ENCODE results near the gene ZNF764. TPM values are rescaled to one million over a fixed set of nuclear protein-coding genes. Genes with fewer than 3 reads are reported as not detected.

Gene ZNF764
- total RNA-seq, 4 donors from 2014 or later = 8.7 to 14.0 (median 11.3) TPM

DNA sequence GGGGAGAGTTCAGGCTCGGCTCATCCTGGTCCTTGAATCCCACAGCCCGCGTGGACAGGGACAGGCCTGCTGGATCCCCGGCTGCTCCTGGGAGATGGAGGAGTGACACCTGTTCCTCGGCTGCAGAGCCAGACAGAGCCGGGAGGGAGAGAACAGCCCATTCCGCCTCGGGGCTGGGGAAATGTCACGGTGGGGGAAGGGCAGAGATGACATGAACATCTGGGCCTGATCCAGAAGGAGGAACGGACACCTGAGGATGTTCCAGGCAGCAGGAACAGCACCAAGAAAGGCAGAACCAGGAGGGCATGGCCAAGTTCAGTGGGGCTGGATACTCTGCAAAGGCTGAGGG is 2.1 kb downstream of the ZNF764 start:
- TF ChIP-seq CTCF (IDR thresholded peaks at IDR 0.05) (no peak), POLR2AphosphoS5 (IDR thresholded peaks at IDR 0.05) (no peak), EP300 (IDR thresholded peaks at IDR 0.05) (no peak), POLR2A (IDR thresholded peaks at IDR 0.05; ENCODE audit: low read depth) (no peak)
- no peaks in the 10 kb centered on the region for H3K9me3 ChIP-seq
- H3K36me3 ChIP-seq = peaks cover 14 to 40% (median 31%) of the 10 kb centered on the region in 4 donors
- peak overlapping the region in 2 of 4 donors; percentile 8 to 17 for H3K27ac ChIP-seq (replicated peaks in 1 of 4)
- WGBS = 52% methylated on average over 10 of the region's 10 CpGs
- intact Hi-C loops (cut with DNase I) = no loop called here
- peaks cover 9 to 47% (median 39%) of the 10 kb centered on the region in 4 donors for H3K4me1 ChIP-seq
- no peak overlapping the region for H3K4me3 ChIP-seq
- DNase-seq (ENCODE audit: extremely low spot score) = no peak
- no peaks in the 10 kb centered on the region for H3K27me3 ChIP-seq

DNA sequence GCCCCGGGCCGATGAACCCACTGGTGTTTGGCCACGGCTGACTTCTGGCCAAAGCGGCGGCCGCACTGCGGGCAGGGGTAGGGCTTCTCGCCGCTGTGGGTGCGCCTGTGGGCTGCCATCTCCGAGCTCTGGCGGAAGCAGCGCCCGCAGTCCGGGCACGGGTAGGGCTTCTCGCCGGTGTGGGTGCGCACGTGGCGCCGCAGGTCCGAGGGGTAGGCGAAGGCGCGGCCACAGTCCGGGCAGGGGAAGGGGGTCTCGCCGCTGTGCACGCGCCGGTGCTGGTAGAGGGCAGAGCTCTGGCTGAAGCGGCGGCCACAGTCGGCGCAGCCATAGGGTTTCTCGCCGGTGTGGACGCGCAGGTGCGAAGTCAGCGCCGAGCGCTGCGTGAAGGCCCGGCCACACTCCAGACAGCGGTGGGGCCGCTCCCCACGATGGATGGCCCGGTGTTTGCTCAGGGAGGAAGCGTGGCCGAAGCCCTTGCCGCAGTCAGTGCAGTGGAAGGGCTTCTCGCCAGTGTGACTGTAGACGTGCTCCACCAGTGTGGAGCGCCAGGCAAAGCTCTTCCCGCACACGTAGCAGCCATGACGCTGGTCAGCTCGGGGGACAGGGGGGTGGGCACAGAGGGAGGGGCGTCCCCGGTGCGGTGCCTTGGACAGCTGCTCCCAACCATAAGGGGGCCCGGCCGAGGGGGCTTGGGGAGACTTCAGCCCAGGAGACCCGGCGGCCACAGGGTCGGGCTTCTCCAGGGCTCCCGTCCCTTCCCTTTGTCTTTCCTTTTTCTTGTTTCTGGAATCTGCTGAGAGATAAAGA is 2.7 kb downstream of the ZNF764 start:
- WGBS = 96% methylated on average over 51 of the region's 69 CpGs
- no peak for TF ChIP-seq EP300 (IDR thresholded peaks at IDR 0.05)
- TF ChIP-seq POLR2A (IDR thresholded peaks at IDR 0.05; ENCODE audit: low read depth) = no peak
- TF ChIP-seq POLR2AphosphoS5 (IDR thresholded peaks at IDR 0.05) = no peak
- TF ChIP-seq CTCF (IDR thresholded peaks at IDR 0.05) = no peak
- H3K9me3 ChIP-seq = no peaks in the 10 kb centered on the region
- no peak overlapping the region for H3K27ac ChIP-seq (replicated peaks in 1 of 4)
- H3K4me3 ChIP-seq = no peak overlapping the region
- H3K27me3 ChIP-seq = no peaks in the 10 kb centered on the region
- H3K4me1 ChIP-seq = peaks cover 9 to 43% (median 33%) of the 10 kb centered on the region in 4 donors
- intact Hi-C loops (cut with DNase I) = no loop called here
- DNase-seq (ENCODE audit: extremely low spot score) = no peak
- H3K36me3 ChIP-seq = peaks cover 14 to 40% (median 31%) of the 10 kb centered on the region in 4 donors

GRCh38 chr16:30554557-30555314 is 3.4 kb downstream of the ZNF764 start:
- TF ChIP-seq CTCF (IDR thresholded peaks at IDR 0.05) = no peak
- no peak for DNase-seq (ENCODE audit: extremely low spot score)
- Histone ChIP-seq H3K4me3 (no peak overlapping the region), H3K9me3 (no peaks in the 10 kb centered on the region), H3K27ac (replicated peaks in 1 of 4) (no peak overlapping the region), H3K27me3 (no peaks in the 10 kb centered on the region), H3K4me1 (peaks cover 9 to 41% (median 32%) of the 10 kb centered on the region in 4 donors), H3K36me3 (peaks cover 14 to 40% (median 31%) of the 10 kb centered on the region in 4 donors)
- intact Hi-C loops (cut with DNase I) = no loop called here
- WGBS = 98% methylated on average over 7 of the region's 18 CpGs

DNA sequence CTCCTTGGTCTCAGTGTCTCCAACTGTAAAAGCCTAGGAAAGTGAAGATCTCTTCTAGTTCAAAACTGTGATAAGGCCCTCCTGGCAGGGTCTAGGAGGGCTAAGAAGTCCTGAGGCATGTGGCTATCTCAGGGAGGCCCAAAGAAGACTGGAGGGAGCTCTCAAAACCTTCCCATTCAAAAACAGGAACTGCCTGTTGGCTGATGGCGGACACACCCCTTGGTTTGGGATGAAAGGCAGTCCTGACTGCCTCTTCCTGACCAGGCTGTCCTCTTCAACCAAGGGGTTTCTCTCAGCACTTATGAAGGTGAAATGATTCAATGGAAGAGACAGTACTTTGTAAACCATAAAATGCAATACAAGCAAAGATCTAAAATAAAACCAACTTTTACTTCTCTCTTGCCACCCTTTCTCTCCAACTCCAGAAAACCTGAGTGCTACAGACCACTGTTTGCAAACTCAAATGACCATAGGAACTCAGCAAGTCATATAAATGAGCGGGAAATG is 4.7 kb downstream of the ZNF764 start:
- WGBS = 92% methylated on average over 2 of the region's 2 CpGs
- Histone ChIP-seq H3K36me3 (peaks cover 14 to 40% (median 31%) of the 10 kb centered on the region in 4 donors), H3K4me3 (no peak overlapping the region), H3K27ac (replicated peaks in 1 of 4) (no peak overlapping the region), H3K4me1 (peaks cover 17 to 38% (median 25%) of the 10 kb centered on the region in 4 donors), H3K9me3 (no peaks in the 10 kb centered on the region), H3K27me3 (no peaks in the 10 kb centered on the region)
- intact Hi-C loops (cut with DNase I) = no loop called here
- no peak for TF ChIP-seq EP300 (IDR thresholded peaks at IDR 0.05)
- no peak for TF ChIP-seq CTCF (IDR thresholded peaks at IDR 0.05)
- no peak for TF ChIP-seq POLR2A (IDR thresholded peaks at IDR 0.05; ENCODE audit: low read depth)
- TF ChIP-seq POLR2AphosphoS5 (IDR thresholded peaks at IDR 0.05) = no peak
- DNase-seq (ENCODE audit: extremely low spot score) = no peak

Measured in esophagus muscularis mucosa (tissue), 4 donors.